Esophagus muscularis mucosa (tissue), 4 donors: Measurements from ENCODE around the gene NR3C2. TPM values are rescaled to one million over a fixed set of nuclear protein-coding genes. Genes with fewer than 3 reads are reported as not detected.
A peak's percentile ranks its signal among the peaks of the same experiment; 100 is the strongest.

ENCODE experiments used
- DNase-seq: peaks from one replicate; pipeline ENCODE4 v3.0.0-alpha.2; 2017; ENCODE audit errors: extremely low spot score
- H3K27ac ChIP-seq, 4 donors: fragments of 200-600 bp; sonication (generic); replicated peaks in 1 of 4; 1 replicate in 3 of 4; 2 replicates in 1 of 4; pipeline ENCODE4 v1.5.1; 2016 to 2019; ENCODE audit warnings: mild to moderate bottlenecking in 1 of 4
- H3K27me3 ChIP-seq, 4 donors: fragments of 200-600 bp; sonication (generic); one replicate each; pipeline versions ENCODE4 v1.5.1 to v1.6.0; 2016 to 2019
- H3K36me3 ChIP-seq, 4 donors: fragments of 200-600 bp; sonication (generic); one replicate each; pipeline ENCODE4 v1.5.1; 2016 to 2019
- H3K4me1 ChIP-seq, 4 donors: fragments of 200-600 bp; sonication (generic); one replicate each; pipeline ENCODE4 v1.5.1; 2016 to 2019
- H3K4me3 ChIP-seq, 4 donors: fragments of 200-600 bp; sonication (generic); 1 replicate in 2 of 4; 2 replicates in 2 of 4; pipeline ENCODE4 v1.5.1; 2016 to 2019; ENCODE audit warnings: mild to moderate bottlenecking in 4 of 4, moderate library complexity in 1 of 4
- H3K9me3 ChIP-seq, 4 donors: fragments of 200-600 bp; sonication (generic); 1 replicate in 3 of 4; 2 replicates in 1 of 4; pipeline ENCODE4 v1.5.1; 2016 to 2019
- EP300 ChIP-seq: sonication (generic); formaldehyde crosslinking; IDR thresholded peaks from one replicate; pipeline ENCODE4 v1.6.1; 2017; ENCODE audit warnings: antibody characterized with exemption
- POLR2A ChIP-seq: fragments of 450-650 bp; IDR thresholded peaks from one replicate; pipeline ENCODE4 v1.6.1; 2017; ENCODE audit warnings: antibody characterized with exemption, moderate library complexity, mild to moderate bottlenecking, low read depth
- POLR2AphosphoS5 ChIP-seq, 2 donors: sonication (generic); formaldehyde crosslinking; IDR thresholded peaks; one replicate each; pipeline ENCODE4 v1.6.1; 2017; ENCODE audit warnings: antibody characterized with exemption in 2 of 2
- WGBS: methylation state at CpG from one replicate; pipeline ENCODE4 v1.1.5; 2018; 5-methylcytosine and 5-hydroxymethylcytosine counted together
- intact Hi-C: fragments of 100-400 bp; cut with DNase I; formaldehyde crosslinking; loops from one replicate; pipeline ENCODE4 v1.15.1; 2023
- total RNA-seq, 4 donors: library from RNA; depleted of rRNA; stranded (reverse); fragments of >200 nt; gene quantifications; one replicate each; pipeline versions ENCODE4 v1.1.0 to v1.2.1, GENCODE V29; 2016
- TF ChIP-seq, protein P1 (sequence below), 3 experiments: fragments of 200-600 bp in 2 of 3; fragments of 450-650 bp in 1 of 3; sonication (generic) in 2 of 3; IDR thresholded peaks; one replicate each; pipeline ENCODE4 v1.5.1; 2017 to 2019; ENCODE audit warnings: antibody characterized with exemption in 3 of 3, mild to moderate bottlenecking in 2 of 3, moderate library complexity in 1 of 3

NR3C2 gene
- total RNA-seq, 4 donors from 2014 or later: 10.0 to 14.6 (median 12.1) TPM

DNA sequence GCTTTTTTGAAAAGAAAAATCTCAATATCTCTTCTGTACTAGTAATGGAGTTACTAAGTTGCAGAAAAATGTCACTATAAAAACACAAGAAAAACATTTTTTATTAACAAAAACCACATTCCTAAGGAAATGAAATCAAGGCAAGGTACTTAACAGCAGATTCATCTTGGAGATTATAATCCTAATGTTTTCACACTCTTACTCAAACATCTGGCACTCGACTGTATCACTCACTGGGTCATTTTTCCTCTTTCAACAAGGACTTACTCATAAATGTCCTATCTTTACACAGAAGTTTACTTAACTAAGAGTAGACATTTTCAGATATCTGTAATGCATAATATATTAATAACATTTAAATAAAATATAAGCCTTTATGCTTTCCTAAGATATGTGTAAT, 216.6 kb downstream of the NR3C2 start:
- Histone ChIP-seq H3K27ac (no peak overlapping the region), H3K27me3 (no peaks in the 10 kb centered on the region), H3K4me1 (peaks cover 0 to 16% (median 10%) of the 10 kb centered on the region in 4 donors), H3K36me3 (no peaks in the 10 kb centered on the region), H3K9me3 (no peaks in the 10 kb centered on the region), H3K4me3 (no peak overlapping the region)
- no peak for DNase-seq
- WGBS: 64% methylated on average over 1 of the region's 1 CpG
- intact Hi-C loops: no loop called here
- TF ChIP-seq EP300: no peak
- TF ChIP-seq POLR2A: no peak
- TF ChIP-seq POLR2AphosphoS5 (IDR thresholded peaks at IDR 0.05): no peak
- TF ChIP-seq, protein P1, sequence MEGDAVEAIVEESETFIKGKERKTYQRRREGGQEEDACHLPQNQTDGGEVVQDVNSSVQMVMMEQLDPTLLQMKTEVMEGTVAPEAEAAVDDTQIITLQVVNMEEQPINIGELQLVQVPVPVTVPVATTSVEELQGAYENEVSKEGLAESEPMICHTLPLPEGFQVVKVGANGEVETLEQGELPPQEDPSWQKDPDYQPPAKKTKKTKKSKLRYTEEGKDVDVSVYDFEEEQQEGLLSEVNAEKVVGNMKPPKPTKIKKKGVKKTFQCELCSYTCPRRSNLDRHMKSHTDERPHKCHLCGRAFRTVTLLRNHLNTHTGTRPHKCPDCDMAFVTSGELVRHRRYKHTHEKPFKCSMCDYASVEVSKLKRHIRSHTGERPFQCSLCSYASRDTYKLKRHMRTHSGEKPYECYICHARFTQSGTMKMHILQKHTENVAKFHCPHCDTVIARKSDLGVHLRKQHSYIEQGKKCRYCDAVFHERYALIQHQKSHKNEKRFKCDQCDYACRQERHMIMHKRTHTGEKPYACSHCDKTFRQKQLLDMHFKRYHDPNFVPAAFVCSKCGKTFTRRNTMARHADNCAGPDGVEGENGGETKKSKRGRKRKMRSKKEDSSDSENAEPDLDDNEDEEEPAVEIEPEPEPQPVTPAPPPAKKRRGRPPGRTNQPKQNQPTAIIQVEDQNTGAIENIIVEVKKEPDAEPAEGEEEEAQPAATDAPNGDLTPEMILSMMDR (IDR thresholded peaks at IDR 0.05): no peak

DNA sequence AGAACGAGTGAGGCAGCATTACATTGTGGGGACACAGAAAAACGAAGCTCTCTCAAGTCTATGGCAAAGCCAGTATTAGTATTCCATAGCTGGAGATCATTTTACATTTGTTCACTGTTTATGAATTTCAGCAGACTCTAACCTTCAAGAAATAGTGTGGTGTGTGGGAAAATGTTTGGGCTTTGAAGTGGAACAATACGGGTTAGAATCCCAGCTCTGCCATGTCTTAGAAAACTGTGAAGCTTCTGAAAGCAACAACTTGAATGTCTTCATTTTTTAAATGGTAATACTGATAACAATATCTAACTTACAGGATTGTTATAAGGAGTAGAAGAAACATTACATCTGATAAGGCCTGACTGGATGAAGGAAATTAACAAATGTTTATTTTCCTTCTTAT, 217.7 kb downstream of the NR3C2 start:
- intact Hi-C loops: no loop called here
- Histone ChIP-seq H3K4me1 (peaks cover 0 to 16% (median 8%) of the 10 kb centered on the region in 4 donors), H3K27ac (no peak overlapping the region), H3K9me3 (no peaks in the 10 kb centered on the region), H3K27me3 (no peaks in the 10 kb centered on the region), H3K36me3 (no peaks in the 10 kb centered on the region), H3K4me3 (no peak overlapping the region)
- 76% methylated on average over 3 of the region's 3 CpGs for WGBS
- no peak for DNase-seq
- TF ChIP-seq POLR2A: no peak
- no peak for TF ChIP-seq POLR2AphosphoS5 (IDR thresholded peaks at IDR 0.05)
- no peak for TF ChIP-seq EP300
- TF ChIP-seq, protein P1 (IDR thresholded peaks at IDR 0.05): no peak

DNA sequence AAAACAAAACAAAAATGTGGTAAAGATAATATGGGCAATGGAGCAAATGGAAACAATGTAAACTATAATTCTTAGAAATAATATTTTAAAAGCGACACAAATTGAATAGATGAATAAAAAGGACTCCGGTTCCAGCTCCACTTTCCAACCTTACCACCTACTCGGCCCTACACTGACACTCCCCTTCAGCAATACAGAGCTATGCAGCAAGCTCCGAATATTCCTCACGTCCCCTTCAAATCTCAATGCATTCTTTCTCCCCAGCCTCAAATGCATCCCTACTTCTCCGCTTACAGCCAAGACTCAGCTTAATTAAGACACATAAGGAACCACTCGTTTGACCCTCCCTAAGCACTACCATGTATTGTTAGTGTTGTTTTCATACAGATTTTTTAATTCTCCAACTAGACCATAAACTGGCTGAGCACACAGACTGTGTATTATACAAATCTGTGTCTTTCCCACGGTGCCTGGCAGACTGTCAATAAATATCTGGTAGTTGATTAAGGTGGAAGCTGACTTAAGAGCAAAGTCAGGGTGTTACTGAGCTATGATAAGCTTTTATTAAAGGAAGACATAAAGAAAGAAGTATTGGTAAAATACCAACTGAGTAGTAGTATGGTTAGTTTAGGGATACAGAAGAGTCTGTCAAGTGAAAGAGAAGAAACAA, 219.1 kb downstream of the NR3C2 start:
- Histone ChIP-seq H3K9me3 (no peaks in the 10 kb centered on the region), H3K27ac (no peak overlapping the region), H3K36me3 (no peaks in the 10 kb centered on the region), H3K4me1 (peaks cover 0 to 16% (median 5%) of the 10 kb centered on the region in 4 donors), H3K4me3 (no peak overlapping the region), H3K27me3 (no peaks in the 10 kb centered on the region)
- DNase-seq: no peak
- TF ChIP-seq EP300: no peak
- intact Hi-C loops: no loop called here
- WGBS: 84% methylated on average over 8 of the region's 8 CpGs

DNA sequence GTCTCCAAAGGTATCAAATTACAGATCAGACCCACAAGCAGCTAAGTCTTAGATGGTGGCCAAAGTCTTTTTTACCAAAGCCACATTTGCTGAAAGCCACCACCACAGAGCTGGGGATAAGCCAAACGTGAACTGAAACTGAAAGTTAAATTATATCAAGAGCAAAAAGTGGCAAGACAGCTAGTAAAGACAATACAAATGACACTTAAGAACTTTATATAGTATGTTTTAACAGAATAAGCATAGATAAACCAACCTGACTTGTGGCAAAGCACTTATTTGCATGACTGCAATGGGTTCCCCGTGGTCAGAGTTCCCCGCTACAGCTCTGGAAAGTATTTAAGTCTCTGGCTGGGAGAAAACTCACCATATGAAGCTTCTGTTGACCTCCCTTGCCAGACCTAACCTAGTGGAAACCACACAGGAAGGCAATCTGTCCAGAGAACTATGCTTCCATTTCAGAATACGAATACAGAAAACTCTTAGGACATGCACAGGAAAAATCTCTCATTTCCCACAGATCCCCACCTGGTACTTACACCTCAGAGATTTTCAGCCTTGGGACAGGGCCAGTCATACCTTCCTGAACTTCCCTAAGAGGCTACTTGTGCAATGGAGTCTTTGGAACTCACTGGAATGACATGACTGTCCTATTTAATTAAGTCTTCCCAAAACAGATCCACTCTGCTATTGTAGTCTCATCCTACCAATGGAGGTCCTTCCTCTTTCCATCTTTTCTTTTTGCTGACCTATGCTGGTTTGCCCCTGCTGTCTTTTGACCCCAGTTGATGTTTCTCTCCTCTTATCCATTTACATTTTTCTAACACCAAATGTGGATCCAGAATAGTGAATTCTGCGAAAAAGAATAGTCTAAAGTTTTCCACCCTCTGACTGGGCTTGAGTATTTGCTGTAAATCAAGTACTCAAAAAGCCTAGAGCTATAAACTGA, 225.1 kb downstream of the NR3C2 start:
- peak overlapping the region in 2 of 4 donors; percentile 20 to 55 for H3K27ac ChIP-seq
- intact Hi-C loops: no loop called here

More for the DNA sequence above, 225.1 kb downstream of the NR3C2 start:
- no peaks in the 10 kb centered on the region for H3K9me3 ChIP-seq
- TF ChIP-seq EP300 (no peak), POLR2AphosphoS5 (IDR thresholded peaks at IDR 0.05) (no peak), POLR2A (no peak)
- TF ChIP-seq, protein P1 (IDR thresholded peaks at IDR 0.05): no peak
- H3K4me1 ChIP-seq: peaks cover 16 to 42% (median 38%) of the 10 kb centered on the region in 4 donors
- no peak for DNase-seq
- H3K27me3 ChIP-seq: no peaks in the 10 kb centered on the region
- WGBS: 66% methylated on average over 5 of the region's 5 CpGs
- no peaks in the 10 kb centered on the region for H3K36me3 ChIP-seq
- H3K4me3 ChIP-seq: peak overlapping the region; percentile 12 to 33 (median 21)
